Upper lobe of left lung (tissue), 4 donors: ENCODE measurements around the gene SRRM5.

Experiments
- CTCF ChIP-seq, 6 experiments: fragments of 450-650 bp in 4 of 6; fragments of 200-600 bp in 2 of 6; sonication (generic) in 2 of 6; IDR thresholded peaks; one replicate each; pipeline ENCODE4 v1.5.1; 2016 to 2019; ENCODE audit warnings: antibody characterized with exemption in 6 of 6
- POLR2A ChIP-seq, 4 donors: fragments of 450-650 bp; IDR thresholded peaks; one replicate each; pipeline ENCODE4 v1.5.1; 2016 to 2017; ENCODE audit warnings: antibody characterized with exemption in 4 of 4, mild to moderate bottlenecking in 2 of 4
- POLR2AphosphoS5 ChIP-seq, 2 donors: sonication (generic); formaldehyde crosslinking; IDR thresholded peaks; one replicate each; pipeline ENCODE4 v1.5.1; 2017; ENCODE audit warnings: antibody characterized with exemption in 2 of 2

GRCh38 chr19:43595605-43595998, 16.3 kb upstream of the SRRM5 start:
- TF ChIP-seq CTCF (IDR thresholded peaks at IDR 0.05) (no peak), POLR2AphosphoS5 (IDR thresholded peaks at IDR 0.05) (no peak), POLR2A (IDR thresholded peaks at IDR 0.05) (peak in 1 of 4 donors; percentile 76)
